HG03457 (cell line): Measurements from ENCODE around the gene SPTBN1.
"Not testable (repeated sequence)": the region's sequence is repeated elsewhere in the genome, so short reads cannot be mapped to it uniquely, and the experiment has no call there.

Experiments
- ATAC-seq: cut with Tn5 transposase; IDR thresholded peaks from one replicate; pipeline ENCODE4 v1.9.1; 2021; ENCODE audit warnings: moderate number of reproducible peaks; ENCODE audit not compliant: unreplicated experiment

Gene SPTBN1

GRCh38 chr2:54500404-54501205, 44.5 kb downstream of the SPTBN1 start:
- no peak for ATAC-seq

DNA sequence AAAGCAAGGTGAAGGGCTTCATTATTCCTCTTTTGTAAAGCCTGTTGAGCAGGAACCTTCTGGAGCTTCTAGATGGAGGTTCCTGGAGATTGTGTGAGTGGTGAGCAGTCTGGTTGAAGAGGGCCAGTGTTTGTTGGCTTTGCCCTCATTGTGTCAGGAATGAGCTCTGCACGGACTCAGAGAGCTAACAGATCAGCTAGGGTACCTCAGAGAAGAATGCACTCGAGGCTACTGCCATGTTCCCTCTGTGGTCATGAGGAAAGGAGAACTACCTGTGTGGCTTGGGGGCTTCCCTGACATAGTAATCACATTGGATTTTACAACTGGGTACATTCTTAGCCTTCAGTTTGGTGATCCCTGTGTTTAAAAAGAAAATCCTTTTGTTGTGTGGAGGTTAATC, 46.6 kb downstream of the SPTBN1 start:
- no peak for ATAC-seq

DNA sequence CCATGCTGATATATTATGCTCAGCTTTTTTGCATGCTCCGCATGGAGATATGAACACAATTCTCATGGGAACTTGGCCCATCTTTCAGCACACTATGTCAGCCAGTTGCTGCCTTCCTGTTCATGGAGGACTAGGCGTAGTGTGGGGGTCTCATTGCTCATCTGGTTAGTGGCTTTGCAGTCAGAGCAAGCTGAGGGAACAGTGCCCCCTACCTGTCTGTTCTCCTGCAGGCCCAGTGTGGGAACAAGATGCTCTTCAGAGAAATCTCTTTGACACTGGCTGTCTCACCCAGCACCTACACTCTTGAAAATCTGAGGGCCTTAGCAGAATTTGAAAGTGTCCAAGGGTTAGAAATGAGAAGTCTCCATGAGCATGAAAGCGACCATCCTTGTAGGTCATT, 47.1 kb downstream of the SPTBN1 start:
- ATAC-seq, result no peak

GRCh38 chr2:54503828-54504227, 47.7 kb downstream of the SPTBN1 start:
- no peak for ATAC-seq

DNA sequence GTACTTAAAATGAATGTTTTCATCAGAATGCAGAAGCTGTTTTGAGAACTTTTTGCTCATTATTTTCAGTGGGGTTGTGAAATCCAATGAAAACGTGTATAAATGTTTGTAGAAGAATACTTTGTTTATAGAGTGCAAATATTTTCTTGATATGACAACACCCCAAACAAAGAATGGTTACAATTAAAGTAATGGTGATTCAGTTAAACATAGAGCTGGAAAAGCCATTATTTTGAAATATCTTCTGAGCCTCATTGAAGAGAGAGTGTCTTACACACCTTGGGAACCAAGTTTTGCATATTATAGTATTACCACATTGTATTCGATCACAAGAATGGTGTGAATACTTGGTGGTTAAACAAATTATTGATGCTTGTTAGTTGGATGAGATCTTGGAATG, 48.7 kb downstream of the SPTBN1 start:
- no peak for ATAC-seq

DNA sequence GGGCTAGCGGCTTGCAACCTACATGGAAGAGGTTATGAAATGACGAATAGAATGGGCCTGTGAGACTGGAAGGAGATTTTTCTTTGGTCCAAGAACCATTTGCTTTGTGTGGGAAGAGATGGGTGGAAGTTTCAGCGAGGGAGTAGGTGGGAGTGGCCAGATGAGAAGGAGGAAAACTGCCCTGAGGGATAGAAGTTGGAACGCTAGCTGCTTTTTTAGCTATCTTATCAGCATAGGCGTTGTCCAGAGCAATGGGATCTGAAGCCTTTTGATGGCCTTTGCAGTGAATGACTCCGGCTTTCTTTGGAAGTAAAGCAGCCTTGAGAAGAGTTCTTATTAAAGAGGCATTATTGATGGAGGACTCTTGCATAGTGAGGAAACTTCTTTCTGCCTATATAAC, 52.4 kb downstream of the SPTBN1 start:
- no peak for ATAC-seq

- not testable (repeated sequence) for ATAC-seq
These were observed 52.9 kb downstream of the SPTBN1 start for GRCh38 chr2:54509043-54509442.

DNA sequence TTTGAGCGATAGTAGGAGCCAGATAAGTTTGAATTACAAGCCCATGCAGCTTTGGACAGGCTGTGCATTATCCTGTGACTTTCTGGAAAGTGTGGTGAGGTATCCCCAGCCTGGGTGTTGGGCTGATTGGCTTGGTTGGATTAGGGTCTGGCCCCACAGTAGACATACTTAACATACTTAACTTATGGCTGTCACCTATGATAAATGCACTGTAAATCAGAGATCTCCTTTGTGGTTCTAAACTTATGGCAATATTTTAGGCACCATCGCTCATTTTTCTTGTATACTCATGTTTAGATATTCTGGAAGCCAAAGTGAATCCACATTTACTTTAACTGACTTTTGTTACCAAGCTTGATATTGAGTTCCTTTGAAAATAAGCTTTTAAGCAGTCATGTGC, 54.8 kb downstream of the SPTBN1 start:
- ATAC-seq, result no peak

DNA sequence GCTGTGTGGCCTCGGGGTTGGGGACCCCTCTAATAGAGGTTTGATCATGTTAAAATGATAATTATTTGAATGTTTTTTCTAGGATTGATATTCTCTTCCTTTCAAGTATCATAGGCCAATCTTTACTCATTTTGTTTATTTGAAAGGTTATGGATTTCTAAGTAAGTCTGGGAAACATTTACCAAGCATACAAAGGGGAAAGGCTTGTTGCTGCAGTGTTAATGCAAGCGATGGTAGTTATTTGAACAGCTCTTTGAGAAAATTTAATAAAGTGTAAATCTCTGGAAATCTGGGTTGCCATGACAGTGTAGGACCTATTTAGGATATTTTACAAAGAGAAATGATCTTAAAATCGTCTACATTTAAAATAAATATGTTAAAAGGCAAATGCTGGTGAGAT, 56.1 kb downstream of the SPTBN1 start:
- no peak for ATAC-seq

- no peak for ATAC-seq
These were observed 56.7 kb downstream of the SPTBN1 start for GRCh38 chr2:54512663-54513362.

DNA sequence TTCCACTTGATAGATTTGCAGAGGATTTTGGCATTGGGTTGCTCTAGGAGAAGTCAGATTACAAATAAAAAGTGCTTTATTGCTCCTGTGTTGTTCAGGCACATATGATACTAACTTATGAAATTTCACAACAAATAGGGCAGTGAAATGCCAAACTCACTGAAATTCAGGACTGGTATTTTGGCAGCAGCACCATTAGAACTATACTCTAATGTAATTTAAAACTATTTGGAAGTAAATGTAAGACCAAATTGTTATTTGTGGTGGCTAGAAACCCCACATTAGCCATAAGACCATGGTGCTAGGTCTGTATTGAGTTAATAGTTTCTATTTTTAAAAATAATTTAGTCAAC, 57.2 kb downstream of the SPTBN1 start:
- no peak for ATAC-seq

DNA sequence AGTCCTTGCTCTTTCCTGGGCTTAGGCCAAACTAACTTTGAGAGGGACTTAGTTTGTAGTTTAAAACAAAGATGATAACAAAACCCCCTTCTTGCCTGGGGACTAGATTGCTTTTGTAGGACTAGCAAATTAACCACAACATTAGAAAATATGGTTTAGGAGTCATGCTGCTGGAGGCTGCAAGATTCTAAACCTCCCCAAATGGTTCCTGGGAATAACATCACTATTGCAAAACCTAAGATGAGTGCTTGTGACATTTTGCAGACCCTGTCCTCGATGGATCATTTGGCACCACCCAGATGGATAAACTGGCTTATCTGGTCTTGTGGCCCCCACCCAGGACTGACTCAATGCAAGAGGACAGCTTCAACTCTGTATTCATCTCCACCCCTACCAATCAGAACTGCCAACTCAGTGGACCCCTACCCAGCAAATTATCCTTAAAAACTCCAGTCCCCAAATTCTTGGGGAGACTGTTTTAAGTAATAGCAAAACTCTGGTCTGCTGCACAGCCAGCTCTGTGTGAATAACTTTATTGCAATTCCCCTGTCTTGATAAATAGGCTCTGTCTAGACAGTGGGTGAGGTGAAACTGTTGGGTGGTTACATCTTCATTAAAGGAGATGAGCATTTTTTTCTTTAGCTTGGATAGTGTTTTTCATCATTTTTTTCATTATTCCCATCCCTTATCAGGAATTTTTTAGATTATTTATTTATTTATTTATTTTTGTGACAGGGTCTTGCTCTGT, 58.9 kb downstream of the SPTBN1 start:
- ATAC-seq, result no peak

GRCh38 chr2:54516842-54517241, 60.7 kb downstream of the SPTBN1 start:
- ATAC-seq, result no peak

GRCh38 chr2:54518016-54518415, 61.9 kb downstream of the SPTBN1 start:
- not testable (repeated sequence) for ATAC-seq

- ATAC-seq, result no peak
These were observed 62.3 kb downstream of the SPTBN1 start for GRCh38 chr2:54518430-54518829.

GRCh38 chr2:54519841-54520459, 63.8 kb downstream of the SPTBN1 start:
- no peak for ATAC-seq

GRCh38 chr2:54520687-54521086, 64.6 kb downstream of the SPTBN1 start:
- no peak for ATAC-seq

GRCh38 chr2:54522624-54523281, 66.6 kb downstream of the SPTBN1 start:
- ATAC-seq, result peak; percentile 51

- no peak for ATAC-seq
These were observed 67.3 kb downstream of the SPTBN1 start for GRCh38 chr2:54523324-54523959.

DNA sequence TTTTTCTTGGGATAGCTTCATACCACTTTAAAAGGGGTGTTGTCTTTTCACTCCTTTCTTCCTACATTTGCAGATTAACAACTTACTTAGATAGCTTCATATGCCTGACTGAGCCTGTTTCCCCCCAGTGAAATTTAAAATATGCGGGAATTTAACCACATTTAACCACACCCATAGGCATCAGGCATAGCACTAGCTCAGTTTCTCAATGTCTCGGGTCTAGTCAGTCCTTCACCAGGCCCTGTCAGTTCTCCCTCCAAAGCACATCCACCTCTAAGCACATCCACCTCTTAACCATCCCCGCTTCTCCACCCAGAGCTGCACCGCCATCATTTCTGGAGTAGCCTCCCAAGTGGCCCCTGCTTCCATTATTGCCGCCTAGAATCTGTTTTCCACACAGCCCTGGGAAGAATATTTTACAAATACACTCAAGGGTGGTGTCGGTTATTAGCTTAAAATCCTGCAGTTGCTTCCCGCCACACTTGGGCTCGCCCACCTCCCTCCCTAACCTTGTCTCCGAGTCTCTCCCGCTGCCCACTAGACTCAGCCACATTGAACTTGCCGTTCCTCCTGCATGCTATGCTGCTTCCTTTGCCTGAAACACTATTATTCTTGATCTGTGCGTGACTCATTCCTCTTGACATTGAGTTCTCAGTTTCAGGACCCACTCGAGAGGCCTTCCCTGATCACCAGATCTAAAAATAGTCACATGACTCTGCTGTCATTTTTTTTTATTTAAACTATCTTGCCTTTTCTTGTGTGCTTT, 68.3 kb downstream of the SPTBN1 start:
- peak; percentile 48 for ATAC-seq
